GM06990 (cell line): ENCODE results near the gene C11orf68.

Source experiments
- DNase-seq: peaks from one replicate; pipeline ENCODE4 v3.0.0-alpha.2; 2011; ENCODE audit not compliant: insufficient read length; ENCODE audit errors: extremely low read depth
- H3K27me3 ChIP-seq: replicated peaks from 2 replicates; pipeline ENCODE4 v1.6.0; 2011; ENCODE audit warnings: low read length; ENCODE audit not compliant: control insufficient read depth, insufficient read depth
- H3K36me3 ChIP-seq: 2 replicates; pipeline ENCODE4 v1.5.1; 2011; ENCODE audit warnings: low read length; ENCODE audit not compliant: control insufficient read depth, insufficient read depth
- H3K4me3 ChIP-seq: replicated peaks from 2 replicates; pipeline ENCODE4 v1.5.1; 2011; ENCODE audit warnings: low read depth, mild to moderate bottlenecking, control low read depth, low read length
- CTCF ChIP-seq: IDR thresholded peaks from 2 replicates; pipeline ENCODE4 v1.5.1; 2011; ENCODE audit warnings: low read length, control low read depth, mild to moderate bottlenecking, inconsistent platforms; ENCODE audit not compliant: insufficient read depth, poor library complexity, severe bottlenecking

Gene C11orf68

GRCh38 chr11:65886826-65887722 is 31.8 kb downstream of the C11orf68 start:
- H3K36me3 ChIP-seq = peaks cover 28% of the 10 kb centered on the region
- no peaks in the 10 kb centered on the region for H3K27me3 ChIP-seq
- TF ChIP-seq CTCF = no peak
- peak overlapping the region; percentile 96 for H3K4me3 ChIP-seq
- no peak for DNase-seq

GRCh38 chr11:65885808-65886536 is 32.9 kb downstream of the C11orf68 start:
- peaks cover 30% of the 10 kb centered on the region for H3K36me3 ChIP-seq
- H3K27me3 ChIP-seq = no peaks in the 10 kb centered on the region
- DNase-seq = no peak
- H3K4me3 ChIP-seq = no peak overlapping the region
- TF ChIP-seq CTCF = no peak

GRCh38 chr11:65885231-65885630 is 33.6 kb downstream of the C11orf68 start:
- peaks cover 30% of the 10 kb centered on the region for H3K36me3 ChIP-seq
- H3K27me3 ChIP-seq = no peaks in the 10 kb centered on the region
- no peak for TF ChIP-seq CTCF
- no peak overlapping the region for H3K4me3 ChIP-seq
- no peak for DNase-seq

- TF ChIP-seq CTCF = peak; percentile 100
- H3K27me3 ChIP-seq = no peaks in the 10 kb centered on the region
- DNase-seq = peak; percentile 80
- no peak overlapping the region for H3K4me3 ChIP-seq
- peaks cover 30% of the 10 kb centered on the region for H3K36me3 ChIP-seq
These were observed 34.2 kb downstream of the C11orf68 start for GRCh38 chr11:65884716-65885092.

GRCh38 chr11:65883786-65884715 is 34.8 kb downstream of the C11orf68 start:
- no peak for DNase-seq
- no peak for TF ChIP-seq CTCF
- Histone ChIP-seq H3K36me3 (peaks cover 30% of the 10 kb centered on the region), H3K27me3 (no peaks in the 10 kb centered on the region), H3K4me3 (no peak overlapping the region)
